Measurements from ENCODE around the gene ANO1.
"Not testable (repeated sequence)": the region's sequence is repeated elsewhere in the genome, so short reads cannot be mapped to it uniquely, and the experiment has no call there.

Gene ANO1

GRCh38 chr11:70078095-70078780, at the start of gene ANO1:
TSS of gene ANO1 (plus strand) at chr11:70078317. CDS start at chr11:70078607, 290 bp downstream.
- no peak for DNase-seq

- DNase-seq = no peak
Measured at GRCh38 chr11:70029115-70029860, 48.8 kb upstream of the ANO1 start.

- no peak for DNase-seq
Measured at GRCh38 chr11:70029861-70030380, 48.2 kb upstream of the ANO1 start.

- no peak for DNase-seq
Measured at GRCh38 chr11:70030412-70030811, 47.7 kb upstream of the ANO1 start.

- DNase-seq = no peak
Measured at GRCh38 chr11:70031631-70032469, 46.3 kb upstream of the ANO1 start.

- no peak for DNase-seq
Measured at GRCh38 chr11:70032470-70032795, 45.7 kb upstream of the ANO1 start.

GRCh38 chr11:70032943-70033710, 45.0 kb upstream of the ANO1 start:
- DNase-seq = no peak

- no peak for DNase-seq
Measured at GRCh38 chr11:70033711-70034070, 44.4 kb upstream of the ANO1 start.

- no peak for DNase-seq
Measured at GRCh38 chr11:70034740-70035365, 43.3 kb upstream of the ANO1 start.

GRCh38 chr11:70035665-70036064, 42.5 kb upstream of the ANO1 start:
- not testable (repeated sequence) for DNase-seq

GRCh38 chr11:70036971-70037882, 40.9 kb upstream of the ANO1 start:
- no peak for DNase-seq

GRCh38 chr11:70038034-70038834, 39.9 kb upstream of the ANO1 start:
- no peak for DNase-seq

GRCh38 chr11:70040452-70040851, 37.7 kb upstream of the ANO1 start:
- no peak for DNase-seq

- DNase-seq = no peak
Measured at GRCh38 chr11:70040869-70041501, 37.1 kb upstream of the ANO1 start.

GRCh38 chr11:70043482-70043881, 34.6 kb upstream of the ANO1 start:
- no peak for DNase-seq

GRCh38 chr11:70046089-70046488, 32.0 kb upstream of the ANO1 start:
- DNase-seq = no peak

GRCh38 chr11:70048279-70049024, 29.7 kb upstream of the ANO1 start:
- no peak for DNase-seq

- DNase-seq = no peak
Measured at GRCh38 chr11:70049045-70049444, 29.1 kb upstream of the ANO1 start.

- DNase-seq = no peak
Measured at GRCh38 chr11:70050243-70050642, 27.9 kb upstream of the ANO1 start.

Measured in CD4-positive, alpha-beta T cell treated with Interleukin-17A for 4 hours (primary cell).